Cardiac fibroblast (primary cell): Measurements from ENCODE around the gene ZNF883.
A peak's percentile ranks its signal among the peaks of the same experiment; 100 is the strongest.

ENCODE experiments used
- DNase-seq, 2 donors: peaks; one replicate each; pipeline versions ENCODE4 v3.0.0 to v3.0.0-alpha.2; 2010; ENCODE audit warnings: low read depth in 2 of 2
- H3K4me3 ChIP-seq, 2 donors: replicated peaks in 1 of 2; 1 replicate in 1 of 2; 2 replicates in 1 of 2; pipeline ENCODE4 v1.5.1; 2011; ENCODE audit warnings: low read depth in 2 of 2, low read length in 2 of 2, mild to moderate bottlenecking in 2 of 2, moderate library complexity in 1 of 2
- TF ChIP-seq, protein P1 (sequence below): IDR thresholded peaks from one replicate; pipeline ENCODE4 v1.5.1; 2011; ENCODE audit warnings: low read depth, mild to moderate bottlenecking, low read length, inconsistent platforms

Gene ZNF883

DNA sequence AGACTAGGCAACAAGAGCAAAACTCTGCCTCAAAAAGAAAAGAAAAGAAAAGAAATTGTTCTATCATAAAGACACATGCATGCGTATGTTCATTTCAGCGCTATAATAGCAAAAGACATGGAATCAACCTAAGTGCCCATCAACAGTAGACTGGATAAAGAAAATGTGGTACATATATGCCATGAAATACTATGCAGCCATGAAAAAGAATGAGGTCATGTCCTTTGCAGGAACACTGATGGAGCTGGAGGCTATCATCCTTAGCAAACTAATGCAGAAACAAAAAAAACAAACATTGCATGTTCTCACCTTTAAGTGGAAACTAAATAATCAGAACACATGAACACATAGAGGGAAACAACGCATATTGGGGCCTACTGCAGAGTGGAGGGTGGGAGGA is 6.3 kb upstream of the ZNF883 start:
- DNase-seq = no peak
- no peak overlapping the region for H3K4me3 ChIP-seq
- TF ChIP-seq, protein P1, sequence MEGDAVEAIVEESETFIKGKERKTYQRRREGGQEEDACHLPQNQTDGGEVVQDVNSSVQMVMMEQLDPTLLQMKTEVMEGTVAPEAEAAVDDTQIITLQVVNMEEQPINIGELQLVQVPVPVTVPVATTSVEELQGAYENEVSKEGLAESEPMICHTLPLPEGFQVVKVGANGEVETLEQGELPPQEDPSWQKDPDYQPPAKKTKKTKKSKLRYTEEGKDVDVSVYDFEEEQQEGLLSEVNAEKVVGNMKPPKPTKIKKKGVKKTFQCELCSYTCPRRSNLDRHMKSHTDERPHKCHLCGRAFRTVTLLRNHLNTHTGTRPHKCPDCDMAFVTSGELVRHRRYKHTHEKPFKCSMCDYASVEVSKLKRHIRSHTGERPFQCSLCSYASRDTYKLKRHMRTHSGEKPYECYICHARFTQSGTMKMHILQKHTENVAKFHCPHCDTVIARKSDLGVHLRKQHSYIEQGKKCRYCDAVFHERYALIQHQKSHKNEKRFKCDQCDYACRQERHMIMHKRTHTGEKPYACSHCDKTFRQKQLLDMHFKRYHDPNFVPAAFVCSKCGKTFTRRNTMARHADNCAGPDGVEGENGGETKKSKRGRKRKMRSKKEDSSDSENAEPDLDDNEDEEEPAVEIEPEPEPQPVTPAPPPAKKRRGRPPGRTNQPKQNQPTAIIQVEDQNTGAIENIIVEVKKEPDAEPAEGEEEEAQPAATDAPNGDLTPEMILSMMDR = no peak

DNA sequence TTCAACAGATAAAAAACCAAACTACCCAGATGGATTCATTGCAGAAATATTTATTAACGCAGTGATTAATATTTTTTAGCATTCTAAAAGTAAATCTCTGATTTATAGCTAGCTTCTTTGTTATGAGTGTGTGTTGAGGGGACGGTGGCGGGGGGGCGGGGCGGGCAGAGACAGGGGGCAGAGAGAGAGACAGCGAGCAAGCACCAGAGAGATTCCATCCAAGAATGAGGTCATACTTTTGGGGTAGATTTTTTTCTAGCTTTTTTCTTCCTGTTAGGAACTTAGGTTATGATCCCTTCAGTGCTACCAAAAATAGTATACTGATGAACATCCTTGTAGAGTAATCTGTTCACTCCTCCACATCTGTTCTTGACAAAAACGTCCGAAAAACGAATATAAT is 500 bp upstream of the ZNF883 start:
- TF ChIP-seq, protein P1 = no peak
- H3K4me3 ChIP-seq = peak overlapping the region; percentile 40 to 48
- DNase-seq = peak in 1 of 2 donors; percentile 3

DNA sequence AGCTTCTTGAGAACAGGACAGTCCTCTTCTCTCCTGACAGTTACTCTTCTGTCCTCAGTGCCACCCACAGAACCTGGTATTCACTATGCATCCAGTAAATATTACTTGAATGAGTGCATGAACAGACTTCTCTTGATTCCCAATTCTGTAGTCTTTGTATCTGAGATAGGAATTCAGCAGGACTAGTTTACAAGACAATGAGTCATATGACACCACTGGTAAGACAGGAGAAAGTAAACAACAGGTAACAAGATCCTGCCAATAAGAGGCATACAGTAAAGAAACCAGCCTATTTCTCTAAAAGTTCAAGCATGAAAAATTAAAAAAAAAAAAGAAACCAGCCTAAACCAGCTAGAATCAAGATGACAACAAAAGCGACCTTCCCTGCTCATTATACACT is 6.2 kb downstream of the ZNF883 start:
- no peak overlapping the region for H3K4me3 ChIP-seq
- TF ChIP-seq, protein P1 = no peak
- no peak for DNase-seq

DNA sequence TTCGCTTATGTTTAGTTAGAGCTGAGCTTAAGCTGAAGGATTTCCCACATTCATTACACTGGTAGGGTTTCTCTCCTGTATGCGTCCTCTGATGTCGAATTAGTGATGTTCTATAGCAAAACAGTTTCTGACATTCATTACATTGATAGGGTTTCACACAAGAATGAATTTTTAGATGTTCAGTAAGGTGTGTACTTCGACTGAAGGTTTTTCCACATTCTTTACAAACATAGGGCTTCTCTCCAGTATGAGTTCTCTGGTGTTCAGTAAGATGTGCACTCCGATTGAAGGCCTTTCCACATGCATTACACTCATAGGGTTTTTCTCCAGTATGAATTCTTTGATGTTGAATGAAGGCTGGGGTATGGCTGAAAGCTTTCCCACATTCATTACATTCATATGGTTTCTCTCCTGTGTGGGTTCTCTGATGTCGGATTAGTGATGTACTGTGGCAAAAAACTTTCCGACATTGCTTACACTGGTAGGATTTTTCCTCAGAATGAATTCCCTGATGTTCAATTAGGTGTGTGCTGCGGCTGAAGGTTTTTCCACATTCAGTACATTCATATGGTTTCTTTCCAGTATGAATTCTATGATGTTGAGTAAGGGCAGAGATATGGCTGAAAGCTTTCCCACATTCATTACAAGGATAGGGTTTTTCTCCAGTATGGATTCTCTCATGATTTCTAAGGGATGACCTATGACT is 14.6 kb downstream of the ZNF883 start:
- no peak for DNase-seq
- H3K4me3 ChIP-seq = no peak overlapping the region
- TF ChIP-seq, protein P1 = no peak

DNA sequence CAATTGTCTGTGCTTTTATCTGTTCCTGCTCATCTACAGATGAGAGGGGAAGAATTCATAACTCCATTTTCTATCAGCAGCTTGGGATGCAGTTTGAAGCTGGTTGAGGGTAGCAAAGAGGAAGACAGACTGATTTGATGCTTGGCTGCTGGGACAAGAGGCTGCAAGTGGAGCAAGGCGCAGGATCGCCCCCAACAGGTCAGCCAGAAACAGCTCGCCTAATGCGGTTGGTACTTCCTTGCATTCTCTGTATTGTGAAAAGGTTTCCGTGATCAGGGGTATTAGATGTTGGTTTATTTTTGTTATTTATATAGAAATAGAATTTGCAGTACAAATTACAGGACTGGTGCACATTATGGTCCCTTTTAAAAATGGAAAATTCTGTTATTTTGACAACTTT is 40.6 kb downstream of the ZNF883 start:
- H3K4me3 ChIP-seq = no peak overlapping the region
- TF ChIP-seq, protein P1 = peak; percentile 31
- peak; percentile 6 to 12 for DNase-seq

DNA sequence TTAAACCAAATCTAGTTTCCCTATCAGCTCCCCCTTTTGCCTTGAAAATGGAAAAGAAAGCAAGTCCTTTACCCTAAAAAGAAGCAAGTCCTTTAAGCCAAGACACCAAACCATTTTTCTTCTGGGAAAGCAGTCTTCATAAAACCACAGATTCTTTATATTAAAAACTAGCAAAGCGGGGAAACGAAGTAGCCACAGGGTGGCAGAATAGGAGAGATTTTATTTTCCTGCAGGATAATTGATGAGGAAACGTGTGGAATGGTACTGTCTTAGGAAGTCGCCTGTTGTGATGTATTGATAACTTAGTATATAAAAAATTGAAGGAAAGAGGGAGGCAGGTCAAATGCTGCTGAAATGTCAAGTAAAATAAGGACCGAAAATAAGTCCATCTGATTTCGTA is 41.1 kb downstream of the ZNF883 start:
- TF ChIP-seq, protein P1 = peak; percentile 7
- DNase-seq = peak; percentile 7 to 20

DNA sequence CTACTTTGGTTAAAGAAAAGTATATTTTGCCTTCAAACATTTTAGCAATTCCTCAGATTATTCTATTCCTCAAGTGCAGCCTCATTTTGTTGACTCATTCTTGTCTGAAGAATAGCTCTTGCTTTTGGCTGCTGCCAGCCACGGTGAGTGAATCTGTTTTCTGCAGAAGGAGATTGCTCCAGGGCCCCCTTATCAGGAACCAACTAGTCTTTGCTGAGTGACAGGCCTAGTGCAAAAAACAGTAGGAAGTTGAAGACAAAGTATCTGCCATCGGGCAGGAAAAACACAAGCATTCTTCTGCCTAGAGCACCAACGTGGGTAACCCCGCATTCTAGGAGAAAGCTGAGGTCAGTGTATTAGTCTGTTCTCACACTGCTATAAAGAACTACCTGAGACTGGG is 42.3 kb downstream of the ZNF883 start:
- DNase-seq = no peak
- TF ChIP-seq, protein P1 = no peak

More for the DNA sequence above, 41.1 kb downstream of the ZNF883 start:
- no peak overlapping the region for H3K4me3 ChIP-seq

More for the DNA sequence above, 42.3 kb downstream of the ZNF883 start:
- H3K4me3 ChIP-seq = no peak overlapping the region
